ENCODE results near the gene ANTKMT.
"Not testable (repeated sequence)": the region's sequence is repeated elsewhere in the genome, so short reads cannot be mapped to it uniquely, and the experiment has no call there.

Gene ANTKMT

GRCh38 chr16:743794-744500 is 23.0 kb downstream of the ANTKMT start:
- DNase-seq (ENCODE audit: low read depth in 2 of 2): no peak

- no peak for DNase-seq (ENCODE audit: low read depth in 2 of 2)
Observed at GRCh38 chr16:745739-746138, 24.8 kb downstream of the ANTKMT start.

GRCh38 chr16:746637-747036 is 25.7 kb downstream of the ANTKMT start:
- DNase-seq (ENCODE audit: low read depth in 2 of 2): no peak

- DNase-seq (ENCODE audit: low read depth in 2 of 2): no peak
Observed at GRCh38 chr16:747978-748746, 27.2 kb downstream of the ANTKMT start.

DNA sequence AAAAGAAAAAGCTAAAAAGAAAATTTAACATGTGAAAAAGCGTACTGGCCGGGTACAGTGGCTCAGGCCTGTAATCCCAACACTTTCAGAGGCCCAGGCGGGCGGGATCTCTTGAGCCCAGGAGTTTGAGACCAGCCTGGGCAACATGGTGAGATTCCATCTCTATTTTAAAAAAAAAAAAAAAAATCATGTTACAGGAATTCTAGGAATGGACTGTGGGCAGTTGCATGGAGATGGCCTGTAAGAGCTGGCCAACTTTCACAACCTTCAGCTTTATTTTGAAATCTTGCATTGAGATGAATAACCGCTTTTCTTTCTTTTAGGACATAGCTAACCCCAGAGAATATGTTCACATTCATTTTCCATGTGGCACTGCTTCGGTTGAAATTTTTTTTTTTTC is 28.1 kb downstream of the ANTKMT start:
- no peak for DNase-seq (ENCODE audit: low read depth in 2 of 2)

DNA sequence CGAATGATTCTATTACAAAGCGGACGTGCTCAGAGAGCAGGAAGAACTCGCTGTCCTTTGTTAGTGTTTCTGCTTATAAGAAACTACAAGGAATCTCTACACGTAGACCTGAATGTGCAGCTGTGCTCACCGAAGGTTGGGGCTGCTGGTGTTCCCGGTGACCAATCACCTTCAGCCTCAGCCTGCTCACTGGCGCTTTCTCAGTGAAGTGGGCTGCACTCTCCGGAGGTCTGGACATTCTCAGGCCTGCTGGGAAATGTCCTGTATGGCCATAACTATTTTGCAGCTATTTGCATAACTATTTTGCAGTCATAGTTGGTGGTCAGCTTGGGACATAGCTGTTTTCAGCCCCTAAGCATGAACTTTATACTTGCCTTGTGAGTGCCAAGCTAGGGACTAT is 29.5 kb downstream of the ANTKMT start:
- DNase-seq (ENCODE audit: low read depth in 2 of 2): no peak

- no peak for DNase-seq (ENCODE audit: low read depth in 2 of 2)
Observed at GRCh38 chr16:751152-752006, 30.4 kb downstream of the ANTKMT start.

DNA sequence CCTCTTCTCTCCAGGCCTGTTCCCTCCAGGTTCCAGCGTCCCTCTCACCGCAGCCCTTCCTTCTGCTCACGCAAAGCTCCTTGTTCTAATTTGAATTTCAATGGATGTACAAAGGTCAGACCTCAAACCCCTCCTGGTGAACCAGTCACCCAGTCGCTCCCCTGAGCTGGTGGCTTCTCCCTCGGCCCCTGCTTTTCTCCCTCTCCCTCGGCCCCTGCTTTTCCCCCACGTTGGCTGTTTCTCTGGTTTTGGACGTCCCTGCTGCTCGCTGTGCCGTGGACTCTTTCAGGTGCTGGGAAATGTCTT is 31.0 kb downstream of the ANTKMT start:
- no peak for DNase-seq (ENCODE audit: low read depth in 2 of 2)

GRCh38 chr16:754121-754607 is 33.2 kb downstream of the ANTKMT start:
- not testable (repeated sequence) for DNase-seq (ENCODE audit: low read depth in 2 of 2)

DNA sequence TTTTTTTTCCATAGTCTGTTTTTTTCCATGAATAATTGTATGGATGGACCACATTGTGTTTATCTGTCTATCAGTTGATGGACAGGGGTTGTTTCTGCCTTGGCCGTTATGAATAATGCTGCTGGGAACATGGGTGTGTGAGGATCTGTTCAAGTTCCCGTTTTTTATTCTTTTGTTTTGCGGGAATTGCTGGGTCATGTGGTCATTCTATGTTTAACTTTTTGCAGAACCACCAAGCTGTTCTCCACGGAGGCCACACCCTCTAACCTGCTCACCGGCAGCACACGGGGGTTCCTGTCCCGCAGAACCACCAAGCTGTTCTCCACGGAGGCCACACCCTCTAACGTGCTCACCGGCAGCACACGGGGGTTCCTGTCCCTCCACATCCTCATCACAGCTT is 33.7 kb downstream of the ANTKMT start:
- DNase-seq (ENCODE audit: low read depth in 2 of 2): no peak

- no peak for DNase-seq (ENCODE audit: low read depth in 2 of 2)
Observed at GRCh38 chr16:756428-756827, 35.5 kb downstream of the ANTKMT start.

GRCh38 chr16:759110-759910 is 38.4 kb downstream of the ANTKMT start:
- no peak for DNase-seq (ENCODE audit: low read depth in 2 of 2)

GRCh38 chr16:760065-760464 is 39.1 kb downstream of the ANTKMT start:
- no peak for DNase-seq (ENCODE audit: low read depth in 2 of 2)

GRCh38 chr16:760545-761343 is 39.8 kb downstream of the ANTKMT start, which contains the start of gene MSLN:
TSS of gene MSLN (plus strand) at chr16:760734. CDS start at chr16:762681, 1,947 bp downstream.
- DNase-seq (ENCODE audit: low read depth in 2 of 2): no peak

DNA sequence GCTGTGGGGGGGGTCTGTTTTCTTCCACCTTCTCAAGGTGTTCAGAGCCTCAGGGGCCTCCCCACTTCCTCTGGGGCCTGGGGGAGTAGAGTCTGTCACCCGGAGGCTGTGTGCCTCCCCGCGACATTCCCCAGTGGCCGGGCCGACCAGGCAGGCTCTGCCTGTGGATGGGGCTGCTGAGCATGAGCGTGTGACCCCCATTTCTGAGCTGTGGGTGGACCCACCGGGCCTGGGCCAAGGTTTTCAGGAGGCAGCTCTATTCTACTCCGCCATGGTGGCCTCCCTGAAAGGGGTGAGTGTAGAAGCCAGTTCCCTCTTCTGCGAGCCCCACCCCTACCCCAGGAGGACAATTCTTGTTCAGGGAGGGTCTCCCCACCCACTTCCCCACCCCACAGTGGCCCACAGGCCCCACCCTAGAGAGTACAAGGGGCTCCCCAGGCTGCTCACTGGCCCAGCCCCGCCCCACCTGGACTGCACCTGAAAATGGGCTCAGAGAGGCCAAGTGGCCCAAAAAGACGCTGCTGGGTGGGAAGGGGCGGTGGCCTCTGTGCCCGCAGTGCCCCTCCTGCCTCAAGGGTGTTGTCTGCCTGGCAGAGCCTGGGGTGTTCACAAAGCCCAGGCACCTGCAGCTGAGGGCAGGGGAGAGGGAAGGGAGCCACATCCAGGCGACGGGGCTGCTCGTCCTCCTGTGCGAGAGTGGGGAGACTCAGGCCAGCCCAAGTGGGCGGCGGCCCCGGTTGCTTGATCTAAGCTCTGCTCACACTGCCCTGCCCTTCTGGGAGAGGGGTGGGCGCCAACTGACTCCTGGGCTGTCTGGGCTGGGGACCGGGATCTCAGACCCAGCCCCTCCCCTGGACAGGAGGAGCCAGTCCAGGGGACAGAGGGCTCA is 40.9 kb downstream of the ANTKMT start:
- no peak for DNase-seq (ENCODE audit: low read depth in 2 of 2)

GRCh38 chr16:762595-763268 is 41.8 kb downstream of the ANTKMT start:
- no peak for DNase-seq (ENCODE audit: low read depth in 2 of 2)

DNA sequence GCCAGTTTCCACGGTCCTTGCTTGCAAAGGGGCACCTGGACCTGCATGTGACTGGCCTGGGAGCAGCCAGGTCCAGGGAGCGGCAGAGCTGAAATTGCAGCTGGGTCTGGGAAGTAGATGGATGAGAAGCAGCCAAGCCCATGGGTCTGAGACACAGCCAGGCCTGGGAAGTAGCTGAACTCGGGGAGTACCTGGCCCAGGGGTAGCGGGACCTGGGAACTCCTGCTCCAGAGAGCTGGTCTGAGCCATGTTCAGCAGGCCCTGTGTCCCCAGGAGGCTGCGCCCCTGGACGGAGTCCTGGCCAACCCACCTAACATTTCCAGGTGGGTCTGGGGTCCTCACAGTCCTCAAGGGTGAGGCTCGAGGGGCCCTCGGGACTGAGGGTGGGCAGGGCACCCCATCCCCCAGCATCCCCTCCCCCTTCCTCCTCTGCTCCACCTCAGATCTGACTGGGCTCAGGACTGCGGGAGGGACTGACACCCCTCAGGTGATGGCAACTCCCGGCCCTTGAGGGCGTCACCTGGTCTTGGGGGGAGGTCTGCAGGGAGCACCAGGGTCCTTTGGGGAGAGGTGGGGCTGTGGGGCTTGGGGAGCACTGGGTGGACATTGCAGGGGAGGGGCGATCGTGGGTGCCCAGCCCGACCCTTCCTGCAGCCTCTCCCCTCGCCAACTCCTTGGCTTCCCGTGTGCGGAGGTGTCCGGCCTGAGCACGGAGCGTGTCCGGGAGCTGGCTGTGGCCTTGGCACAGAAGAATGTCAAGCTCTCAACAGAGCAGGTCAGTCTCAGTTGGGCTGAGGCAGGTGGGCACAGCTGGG is 42.6 kb downstream of the ANTKMT start:
- no peak for DNase-seq (ENCODE audit: low read depth in 2 of 2)

DNA sequence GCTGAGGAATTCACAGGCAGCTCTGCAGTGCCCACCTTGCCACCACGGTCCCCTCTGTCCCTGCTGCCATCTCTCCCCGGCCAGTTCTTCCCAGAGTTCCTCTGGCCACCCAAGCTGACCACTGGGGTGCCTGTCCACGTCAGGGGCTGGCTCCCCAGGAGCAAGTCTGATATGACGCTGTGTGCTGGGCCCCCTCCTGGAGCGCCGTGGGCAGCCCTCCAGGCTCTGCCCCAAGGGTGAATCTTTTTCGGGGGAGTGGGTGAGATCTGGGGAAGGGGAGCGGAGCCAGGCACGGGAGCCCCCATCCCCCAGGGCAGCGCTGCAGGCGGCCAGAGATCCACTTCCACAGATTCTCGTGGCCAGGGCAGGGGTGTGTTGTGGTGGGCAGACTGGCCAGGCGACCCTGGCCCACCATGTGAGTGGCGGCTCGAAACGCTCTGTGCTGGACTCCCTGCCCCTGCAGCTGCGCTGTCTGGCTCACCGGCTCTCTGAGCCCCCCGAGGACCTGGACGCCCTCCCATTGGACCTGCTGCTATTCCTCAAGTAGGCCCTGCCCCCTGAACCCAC is 43.3 kb downstream of the ANTKMT start:
- DNase-seq (ENCODE audit: low read depth in 2 of 2): no peak

All from activated CD4-positive, alpha-beta T cell treated with anti-CD3 and anti-CD28 coated beads for 24 hours (primary cell).